Parathyroid adenoma (tissue), 2 donors: ENCODE results near the gene KLHL3.

ENCODE experiments used
- H2AFZ ChIP-seq: fragments of 300-600 bp; sonication (generic); one replicate; pipeline ENCODE4 v1.7.0; 2017; ENCODE audit warnings: antibody characterized with exemption, mild to moderate bottlenecking
- H3K27ac ChIP-seq: fragments of 300-600 bp; sonication (generic); one replicate; pipeline ENCODE4 v1.7.0; 2017
- H3K27me3 ChIP-seq: fragments of 300-600 bp; sonication (generic); one replicate; pipeline ENCODE4 v1.7.0; 2017; ENCODE audit warnings: low read length; ENCODE audit not compliant: control insufficient read depth, insufficient read depth
- H3K36me3 ChIP-seq: fragments of 300-600 bp; sonication (generic); one replicate; pipeline ENCODE4 v1.7.0; 2017; ENCODE audit warnings: low read length; ENCODE audit not compliant: control insufficient read depth, insufficient read depth
- H3K4me1 ChIP-seq: fragments of 300-600 bp; sonication (generic); one replicate; pipeline ENCODE4 v1.7.0; 2017; ENCODE audit warnings: control low read depth
- H3K4me2 ChIP-seq: fragments of 300-600 bp; sonication (generic); one replicate; pipeline ENCODE4 v1.7.0; 2017; ENCODE audit warnings: low read length
- H3K4me3 ChIP-seq: fragments of 300-600 bp; sonication (generic); one replicate; pipeline ENCODE4 v1.7.0; 2017; ENCODE audit warnings: low read depth, low read length
- H3K79me2 ChIP-seq: fragments of 300-600 bp; sonication (generic); one replicate; pipeline ENCODE4 v1.7.0; 2017; ENCODE audit warnings: control low read depth
- H3K9ac ChIP-seq: fragments of 300-600 bp; sonication (generic); one replicate; pipeline ENCODE4 v1.7.0; 2017; ENCODE audit warnings: mild to moderate bottlenecking
- H3K9me3 ChIP-seq: fragments of 300-600 bp; sonication (generic); one replicate; pipeline ENCODE4 v1.7.0; 2017; ENCODE audit warnings: low read length; ENCODE audit not compliant: control insufficient read depth
- CTCF ChIP-seq: fragments of 300-600 bp; sonication (generic); IDR thresholded peaks from one replicate; pipeline ENCODE4 v1.7.0; 2017; ENCODE audit warnings: antibody characterized with exemption, mild to moderate bottlenecking
- donor health status: primary hyperparathyroidism.

Gene KLHL3

GRCh38 chr5:137672001-137672400 lies 63.9 kb downstream of the KLHL3 start:
- TF ChIP-seq CTCF, result no peak
- H3K36me3 ChIP-seq, result no peaks in the 10 kb centered on the region
- no peaks in the 10 kb centered on the region for H3K27me3 ChIP-seq
- no peaks in the 10 kb centered on the region for H3K79me2 ChIP-seq
- no peaks in the 10 kb centered on the region for H3K4me1 ChIP-seq
- no peak overlapping the region for H2AFZ ChIP-seq
- H3K4me2 ChIP-seq, result no peak overlapping the region
- H3K4me3 ChIP-seq, result no peak overlapping the region
- no peak overlapping the region for H3K9ac ChIP-seq
- H3K9me3 ChIP-seq, result no peaks in the 10 kb centered on the region
- no peak overlapping the region for H3K27ac ChIP-seq

GRCh38 chr5:137669811-137670210 lies 66.1 kb downstream of the KLHL3 start:
- no peaks in the 10 kb centered on the region for H3K27me3 ChIP-seq
- no peak overlapping the region for H3K27ac ChIP-seq
- no peaks in the 10 kb centered on the region for H3K9me3 ChIP-seq
- H3K36me3 ChIP-seq, result no peaks in the 10 kb centered on the region
- no peak overlapping the region for H3K4me2 ChIP-seq
- TF ChIP-seq CTCF, result no peak
- no peaks in the 10 kb centered on the region for H3K4me1 ChIP-seq
- no peak overlapping the region for H3K4me3 ChIP-seq
- H3K79me2 ChIP-seq, result no peaks in the 10 kb centered on the region
- no peak overlapping the region for H3K9ac ChIP-seq
- H2AFZ ChIP-seq, result no peak overlapping the region

GRCh38 chr5:137668637-137669036 lies 67.3 kb downstream of the KLHL3 start:
- Histone ChIP-seq H3K9ac (no peak overlapping the region), H3K9me3 (no peaks in the 10 kb centered on the region), H3K4me2 (no peak overlapping the region), H3K4me3 (no peak overlapping the region), H3K27ac (no peak overlapping the region), H2AFZ (no peak overlapping the region), H3K79me2 (no peaks in the 10 kb centered on the region), H3K27me3 (no peaks in the 10 kb centered on the region), H3K4me1 (no peaks in the 10 kb centered on the region), H3K36me3 (no peaks in the 10 kb centered on the region)
- no peak for TF ChIP-seq CTCF

- H3K9me3 ChIP-seq, result no peaks in the 10 kb centered on the region
- H3K9ac ChIP-seq, result no peak overlapping the region
- H3K27me3 ChIP-seq, result no peaks in the 10 kb centered on the region
- TF ChIP-seq CTCF, result no peak
- H3K79me2 ChIP-seq, result no peaks in the 10 kb centered on the region
- H3K4me2 ChIP-seq, result no peak overlapping the region
- no peaks in the 10 kb centered on the region for H3K36me3 ChIP-seq
- H3K4me3 ChIP-seq, result no peak overlapping the region
- H3K4me1 ChIP-seq, result no peaks in the 10 kb centered on the region
- H2AFZ ChIP-seq, result no peak overlapping the region
- H3K27ac ChIP-seq, result no peak overlapping the region
Observed at GRCh38 chr5:137667341-137667740, 68.5 kb downstream of the KLHL3 start.

GRCh38 chr5:137666901-137667300 lies 69.0 kb downstream of the KLHL3 start:
- no peak for TF ChIP-seq CTCF
- H3K27ac ChIP-seq, result no peak overlapping the region

More at GRCh38 chr5:137666901-137667300, 69.0 kb downstream of the KLHL3 start:
- H3K4me3 ChIP-seq, result no peak overlapping the region
- no peaks in the 10 kb centered on the region for H3K9me3 ChIP-seq
- H3K4me2 ChIP-seq, result no peak overlapping the region
- no peak overlapping the region for H3K9ac ChIP-seq
- no peak overlapping the region for H2AFZ ChIP-seq
- no peaks in the 10 kb centered on the region for H3K36me3 ChIP-seq
- H3K4me1 ChIP-seq, result no peaks in the 10 kb centered on the region
- no peaks in the 10 kb centered on the region for H3K79me2 ChIP-seq
- H3K27me3 ChIP-seq, result no peaks in the 10 kb centered on the region
